ENCODE measurements around the gene PILRB.

The PILRB gene

DNA sequence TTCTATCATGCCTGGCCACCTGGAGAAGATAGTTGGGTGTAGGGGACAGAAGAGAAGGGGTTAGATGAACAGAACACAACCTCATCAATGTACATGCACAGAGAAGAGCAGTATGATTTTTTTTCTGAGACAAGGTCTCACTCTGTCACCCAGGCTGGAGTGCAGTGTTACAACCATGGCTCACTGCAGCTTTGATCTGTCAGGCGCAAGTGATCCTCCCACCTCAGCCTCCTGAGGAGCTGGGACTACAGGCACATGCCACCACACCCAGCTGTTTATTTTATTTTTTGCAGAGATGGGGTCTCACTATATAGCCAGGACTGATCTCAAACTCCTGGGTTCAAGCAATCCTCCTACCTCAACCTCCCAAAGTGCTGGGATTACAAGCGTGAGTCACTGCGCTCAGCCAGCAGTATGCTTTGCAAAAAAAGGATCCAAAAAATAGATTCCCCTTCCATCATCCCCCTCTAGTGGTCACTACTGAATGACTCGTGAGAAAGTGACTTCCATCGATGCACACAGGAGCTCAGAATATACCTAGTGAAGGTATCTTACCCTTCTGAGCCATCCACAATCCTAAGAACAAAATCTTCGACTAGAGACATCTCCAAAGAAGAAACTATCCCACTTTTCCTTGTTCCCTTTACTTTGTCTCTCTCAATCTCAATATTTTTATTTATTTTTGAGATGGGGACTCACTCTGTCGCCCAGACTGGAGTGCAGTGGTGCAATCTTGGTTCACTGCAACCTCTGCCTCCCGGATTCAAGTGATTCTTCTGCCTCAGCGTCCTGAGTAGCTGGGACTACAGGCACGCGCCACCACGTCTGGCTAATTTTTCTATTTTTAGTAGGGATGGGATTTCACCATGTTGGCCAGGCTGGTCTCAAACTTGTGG is 49.6 kb downstream of the PILRB start:
- no peak for DNase-seq

DNA sequence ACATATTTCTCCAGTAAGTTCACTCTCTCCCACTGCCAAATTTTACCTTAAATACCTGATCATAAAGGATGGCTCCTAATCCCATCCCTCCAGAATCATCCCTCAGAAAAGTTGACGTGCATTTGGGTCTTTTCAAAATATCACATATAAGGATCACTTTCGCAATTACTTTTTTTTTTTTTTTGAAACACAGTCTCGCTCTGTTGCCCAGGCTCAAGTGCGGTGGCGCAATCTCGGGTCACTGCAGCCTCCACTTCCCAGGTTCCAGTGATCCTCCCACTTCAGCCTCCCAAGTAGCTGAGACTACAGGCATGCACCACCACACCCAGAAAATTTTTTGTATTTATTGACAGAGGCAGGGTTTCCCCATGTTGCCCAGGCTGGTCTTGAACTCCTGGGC is 53.2 kb downstream of the PILRB start:
- DNase-seq = no peak

DNA sequence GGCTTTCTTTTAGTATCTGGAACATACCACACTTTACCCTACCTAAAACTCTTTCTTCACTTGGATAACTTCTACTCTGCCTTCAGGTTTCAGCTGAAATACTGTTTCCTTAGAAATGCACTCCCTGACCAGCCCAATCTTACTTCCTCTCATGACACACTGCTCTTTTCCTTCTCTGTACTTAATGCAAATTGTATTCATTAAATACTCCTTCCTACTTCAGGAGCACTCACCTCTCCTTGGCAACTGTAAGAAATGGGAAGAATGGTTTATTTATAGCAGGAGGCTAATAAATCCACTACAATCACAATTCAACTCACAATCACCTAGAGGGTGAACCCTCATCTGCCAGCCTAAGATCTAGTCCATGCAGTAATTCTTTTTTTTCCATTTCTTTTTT is 55.4 kb downstream of the PILRB start:
- no peak for DNase-seq

- DNase-seq = no peak
Measured at GRCh38 chr7:100413889-100414288, 56.0 kb downstream of the PILRB start.

GRCh38 chr7:100415448-100415847 is 57.5 kb downstream of the PILRB start:
- DNase-seq = no peak
